H1 (cell line): Measurements from ENCODE around the gene C4B. TPM values are rescaled to one million over a fixed set of nuclear protein-coding genes. Genes with fewer than 3 reads are reported as not detected.

Experiments used
- NANOG ChIP-seq: IDR thresholded peaks from 2 replicates; pipeline ENCODE4 v1.6.1; 2011; ENCODE audit warnings: low read length, low read depth, mild to moderate bottlenecking, inconsistent platforms; ENCODE audit not compliant: insufficient read depth, poor library complexity, severe bottlenecking
- TEAD4 ChIP-seq: IDR thresholded peaks from 2 replicates; pipeline ENCODE4 v1.6.1; 2012; ENCODE audit warnings: low read depth, low read length, inconsistent platforms, mixed read lengths
- polyA plus RNA-seq, 7 experiments: library from polyadenylated mRNA; depleted of rRNA in 3 of 7; stranded (reverse) in 5 of 7; unstranded in 2 of 7; fragments of >200 nt in 5 of 7; fragments of 200-250 nt in 2 of 7; gene quantifications; 1 replicate in 5 of 7; 2 replicates in 1 of 7; 4 replicates in 1 of 7; pipeline versions ENCODE4 v1.2.1 to v1.2.3, GENCODE V29; 2011 to 2013; ENCODE audit warnings: missing spikeins in 2 of 7, mixed read lengths in 2 of 7
- total RNA-seq: library from RNA; stranded (reverse); fragmentation: NEBNext Ultra II Directional; extraction: Animal tissue kit (Norgen Biotek cat#: 25700); gene quantifications from 2 replicates; pipeline ENCODE4 v1.2.1, GENCODE V29; 2021
- TF ChIP-seq, protein P1 (sequence below): IDR thresholded peaks from 2 replicates; pipeline ENCODE4 v1.6.1; 2011; ENCODE audit warnings: low read depth, mild to moderate bottlenecking, low read length; ENCODE audit not compliant: insufficient read depth
- TF ChIP-seq, protein P2 (sequence below), 3 experiments: IDR thresholded peaks; 1 replicate in 2 of 3; 2 replicates in 1 of 3; pipeline versions ENCODE4 v1.5.1 to v1.6.1; 2011; ENCODE audit warnings: low read length in 3 of 3, mild to moderate bottlenecking in 3 of 3, inconsistent platforms in 2 of 3, low read depth in 1 of 3, moderate library complexity in 1 of 3; ENCODE audit not compliant: insufficient read depth in 1 of 3; ENCODE audit errors: control extremely low read depth in 1 of 3

Gene C4B
- total and polyA plus RNA-seq, 2 of the 8 experiments (the other 6 are each of a cell fraction or from before 2014, with no cell fraction given), result 0.74 to 3.5 TPM

DNA sequence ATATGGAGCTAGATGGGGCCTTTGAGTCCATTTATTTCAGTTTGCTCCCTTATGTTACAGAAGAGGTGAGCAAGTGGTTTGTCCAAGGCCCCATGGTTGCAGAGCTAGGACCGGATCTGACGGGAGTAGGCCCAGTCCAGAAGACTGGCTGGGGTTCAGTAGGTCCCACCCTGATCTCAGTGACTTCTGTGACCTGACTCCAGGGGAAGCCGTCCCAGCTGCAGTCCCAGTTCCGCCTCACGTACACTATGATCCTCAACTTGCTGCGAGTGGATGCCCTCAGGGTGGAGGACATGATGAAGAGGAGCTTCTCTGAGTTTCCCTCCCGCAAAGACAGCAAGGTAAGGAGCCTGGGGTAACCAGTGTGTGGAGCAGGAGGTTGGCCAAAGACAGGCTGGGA is 48.1 kb upstream of the C4B start (continued):
- TF ChIP-seq NANOG, result no peak
- TF ChIP-seq, protein P1, sequence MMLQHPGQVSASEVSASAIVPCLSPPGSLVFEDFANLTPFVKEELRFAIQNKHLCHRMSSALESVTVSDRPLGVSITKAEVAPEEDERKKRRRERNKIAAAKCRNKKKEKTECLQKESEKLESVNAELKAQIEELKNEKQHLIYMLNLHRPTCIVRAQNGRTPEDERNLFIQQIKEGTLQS, result no peak
- TF ChIP-seq, protein P2, sequence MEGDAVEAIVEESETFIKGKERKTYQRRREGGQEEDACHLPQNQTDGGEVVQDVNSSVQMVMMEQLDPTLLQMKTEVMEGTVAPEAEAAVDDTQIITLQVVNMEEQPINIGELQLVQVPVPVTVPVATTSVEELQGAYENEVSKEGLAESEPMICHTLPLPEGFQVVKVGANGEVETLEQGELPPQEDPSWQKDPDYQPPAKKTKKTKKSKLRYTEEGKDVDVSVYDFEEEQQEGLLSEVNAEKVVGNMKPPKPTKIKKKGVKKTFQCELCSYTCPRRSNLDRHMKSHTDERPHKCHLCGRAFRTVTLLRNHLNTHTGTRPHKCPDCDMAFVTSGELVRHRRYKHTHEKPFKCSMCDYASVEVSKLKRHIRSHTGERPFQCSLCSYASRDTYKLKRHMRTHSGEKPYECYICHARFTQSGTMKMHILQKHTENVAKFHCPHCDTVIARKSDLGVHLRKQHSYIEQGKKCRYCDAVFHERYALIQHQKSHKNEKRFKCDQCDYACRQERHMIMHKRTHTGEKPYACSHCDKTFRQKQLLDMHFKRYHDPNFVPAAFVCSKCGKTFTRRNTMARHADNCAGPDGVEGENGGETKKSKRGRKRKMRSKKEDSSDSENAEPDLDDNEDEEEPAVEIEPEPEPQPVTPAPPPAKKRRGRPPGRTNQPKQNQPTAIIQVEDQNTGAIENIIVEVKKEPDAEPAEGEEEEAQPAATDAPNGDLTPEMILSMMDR (IDR thresholded peaks at IDR 0.05; ENCODE audit: control extremely low read depth in 1 of 3, insufficient read depth in 1 of 3, low read depth in 1 of 3, low read length in 3 of 3), result no peak
- TF ChIP-seq TEAD4, result no peak
